Body of pancreas (tissue), 4 donors: ENCODE results near the gene EYA2.

Experiments
- POLR2A ChIP-seq, 3 donors: fragments of 450-650 bp; IDR thresholded peaks; one replicate each; pipeline ENCODE4 v1.6.1; 2016; ENCODE audit warnings: antibody characterized with exemption in 3 of 3, mild to moderate bottlenecking in 2 of 3
- TF ChIP-seq, protein P1 (sequence below), 7 experiments: fragments of 450-650 bp in 4 of 7; fragments of 200-600 bp in 3 of 7; sonication (generic) in 3 of 7; IDR thresholded peaks; one replicate each; pipeline ENCODE4 v1.5.1; 2016 to 2019; ENCODE audit warnings: antibody characterized with exemption in 7 of 7

DNA sequence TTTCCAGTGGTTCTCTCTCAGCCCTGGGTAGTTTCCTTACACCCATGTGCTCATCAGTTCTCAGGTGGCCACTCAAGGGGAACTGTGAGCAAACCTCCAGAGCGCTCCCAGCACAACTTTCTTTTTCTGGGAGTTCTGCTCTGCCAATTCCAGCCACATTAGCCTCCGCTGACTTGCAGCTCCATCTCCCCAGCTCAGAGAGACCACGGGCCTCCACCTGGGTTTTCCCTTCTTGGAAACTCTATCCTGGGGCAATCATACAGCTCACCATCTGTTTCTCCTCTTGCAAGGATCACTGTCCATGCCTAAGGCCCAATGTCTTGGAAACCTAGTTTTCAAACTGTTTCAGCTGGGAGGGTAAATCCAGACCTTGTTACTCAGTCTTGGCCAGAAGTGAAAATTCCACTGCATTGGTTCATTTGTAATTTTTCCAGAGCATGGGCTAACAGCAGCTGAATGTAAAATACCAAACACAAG is 129.9 kb downstream of the EYA2 start:
- TF ChIP-seq, protein P1, sequence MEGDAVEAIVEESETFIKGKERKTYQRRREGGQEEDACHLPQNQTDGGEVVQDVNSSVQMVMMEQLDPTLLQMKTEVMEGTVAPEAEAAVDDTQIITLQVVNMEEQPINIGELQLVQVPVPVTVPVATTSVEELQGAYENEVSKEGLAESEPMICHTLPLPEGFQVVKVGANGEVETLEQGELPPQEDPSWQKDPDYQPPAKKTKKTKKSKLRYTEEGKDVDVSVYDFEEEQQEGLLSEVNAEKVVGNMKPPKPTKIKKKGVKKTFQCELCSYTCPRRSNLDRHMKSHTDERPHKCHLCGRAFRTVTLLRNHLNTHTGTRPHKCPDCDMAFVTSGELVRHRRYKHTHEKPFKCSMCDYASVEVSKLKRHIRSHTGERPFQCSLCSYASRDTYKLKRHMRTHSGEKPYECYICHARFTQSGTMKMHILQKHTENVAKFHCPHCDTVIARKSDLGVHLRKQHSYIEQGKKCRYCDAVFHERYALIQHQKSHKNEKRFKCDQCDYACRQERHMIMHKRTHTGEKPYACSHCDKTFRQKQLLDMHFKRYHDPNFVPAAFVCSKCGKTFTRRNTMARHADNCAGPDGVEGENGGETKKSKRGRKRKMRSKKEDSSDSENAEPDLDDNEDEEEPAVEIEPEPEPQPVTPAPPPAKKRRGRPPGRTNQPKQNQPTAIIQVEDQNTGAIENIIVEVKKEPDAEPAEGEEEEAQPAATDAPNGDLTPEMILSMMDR (IDR thresholded peaks at IDR 0.05), result no peak
- TF ChIP-seq POLR2A (IDR thresholded peaks at IDR 0.05), result no peak
